Measurements from ENCODE around the gene RBM11.

GRCh38 chr21:14245711-14246110, 29.8 kb downstream of the RBM11 start:
- TF ChIP-seq YY1 (IDR thresholded peaks at IDR 0.05; ENCODE audit: insufficient read depth, insufficient read length) = no peak
- no peak for TF ChIP-seq ZNF274 (IDR thresholded peaks at IDR 0.05; ENCODE audit: low read depth, low read length)
- TF ChIP-seq SUZ12 (IDR thresholded peaks at IDR 0.05; ENCODE audit: extremely low read depth, insufficient read depth, insufficient read length) = no peak

Measured in NT2/D1 (cell line).